ENCODE measurements around the gene TMEM255B. TPM values are rescaled to one million over a fixed set of nuclear protein-coding genes. Genes with fewer than 3 reads are reported as not detected.

TMEM255B gene
- total RNA-seq, 1 experiment from 2014 or later: not detected

DNA sequence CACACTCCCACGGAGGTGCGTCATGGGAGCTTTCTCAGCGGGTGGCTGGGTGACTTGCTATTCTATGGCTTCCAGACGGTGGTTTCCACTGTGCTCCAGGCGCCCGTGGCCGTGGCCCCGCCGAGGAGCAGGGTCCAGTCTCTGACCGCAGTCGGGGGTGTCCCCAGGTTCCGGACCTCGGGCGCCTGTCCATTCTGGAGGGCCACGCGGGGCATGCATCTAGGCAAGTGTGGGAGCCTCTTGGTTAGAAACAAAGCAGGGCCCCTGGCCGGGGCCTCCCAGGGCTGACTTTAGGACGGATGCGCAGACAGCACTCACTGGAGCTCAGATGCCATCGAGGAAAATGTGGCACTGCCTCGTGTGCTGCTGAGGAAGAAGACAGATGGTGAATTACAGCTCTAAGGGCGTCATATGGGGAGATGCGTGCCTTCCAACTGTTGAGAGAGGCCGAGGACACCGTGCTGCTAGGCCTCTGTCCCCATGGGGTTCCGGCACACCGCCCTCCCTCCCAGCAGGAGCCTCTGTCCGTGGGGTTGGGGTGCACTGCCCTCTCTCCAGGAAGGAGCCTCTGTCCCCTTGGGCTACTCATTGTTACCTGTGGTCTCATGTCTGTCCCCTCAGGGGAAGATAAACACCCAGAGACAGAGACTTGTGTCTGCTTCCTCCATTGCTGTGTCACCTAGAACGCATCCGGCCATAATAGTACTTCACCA, 38.1 kb downstream of the TMEM255B start:
- no peak overlapping the region for H3K27ac Mint-ChIP-seq (ENCODE audit: unreplicated experiment)
- BruUV-seq (replicated peaks): no TSS peak
- no peaks in the 10 kb centered on the region for H3K4me1 Mint-ChIP-seq (ENCODE audit: low read depth, unreplicated experiment)
- TF ChIP-seq CTCF (IDR thresholded peaks at IDR 0.05; ENCODE audit: unreplicated experiment): no peak
- DNase-seq: no peak
- H3K36me3 Mint-ChIP-seq (ENCODE audit: insufficient read depth, unreplicated experiment): no peaks in the 10 kb centered on the region
- H3K4me3 Mint-ChIP-seq (ENCODE audit: low read depth, unreplicated experiment): no peak overlapping the region
- intact Hi-C loops (cut with micrococcal nuclease; ENCODE audit: unreplicated experiment): no loop called here
- CTCF ChIA-PET: no interaction called here
- H3K27me3 Mint-ChIP-seq (ENCODE audit: unreplicated experiment): no peaks in the 10 kb centered on the region
- H3K9me3 Mint-ChIP-seq (ENCODE audit: low read depth, unreplicated experiment): no peaks in the 10 kb centered on the region

DNA sequence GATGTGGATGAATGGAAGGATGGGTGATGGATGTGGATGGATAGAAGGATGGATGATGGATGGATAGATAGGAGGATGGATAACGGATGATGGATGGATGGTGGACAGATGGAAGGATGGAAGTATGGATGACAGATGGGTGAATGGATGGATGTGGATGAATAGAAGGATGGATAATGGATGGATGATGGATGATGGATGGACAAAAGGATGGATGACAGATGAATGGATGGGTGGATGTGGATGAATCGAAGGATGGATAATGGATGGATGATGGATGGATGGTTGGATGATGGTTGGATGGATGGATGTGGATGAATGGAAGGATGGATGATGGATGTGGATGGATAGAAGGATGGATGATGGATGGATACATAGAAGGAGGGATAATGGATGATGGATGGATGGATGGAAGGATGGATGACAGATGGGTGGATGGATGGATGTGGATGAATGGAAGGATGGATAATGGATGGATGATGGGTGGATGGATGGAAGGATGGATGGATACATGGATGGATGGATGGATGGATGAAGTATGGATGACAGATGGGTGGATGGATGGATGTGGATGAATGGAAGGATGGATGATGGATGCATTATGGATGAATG, 39.3 kb downstream of the TMEM255B start:
- BruUV-seq (replicated peaks): no TSS peak
- Mint-ChIP-seq H3K27ac (ENCODE audit: unreplicated experiment) (no peak overlapping the region), H3K27me3 (ENCODE audit: unreplicated experiment) (no peaks in the 10 kb centered on the region), H3K4me3 (ENCODE audit: low read depth, unreplicated experiment) (no peak overlapping the region), H3K4me1 (ENCODE audit: low read depth, unreplicated experiment) (no peaks in the 10 kb centered on the region), H3K9me3 (ENCODE audit: low read depth, unreplicated experiment) (no peaks in the 10 kb centered on the region), H3K36me3 (ENCODE audit: insufficient read depth, unreplicated experiment) (no peaks in the 10 kb centered on the region)
- DNase-seq: no peak
- TF ChIP-seq CTCF (IDR thresholded peaks at IDR 0.05; ENCODE audit: unreplicated experiment): no peak
- CTCF ChIA-PET: no interaction called here
- intact Hi-C loops (cut with micrococcal nuclease; ENCODE audit: unreplicated experiment): no loop called here

GRCh38 chr13:113800576-113800926, 41.5 kb downstream of the TMEM255B start:
- no peak overlapping the region for H3K4me3 Mint-ChIP-seq (ENCODE audit: low read depth, unreplicated experiment)
- CTCF ChIA-PET: no interaction called here
- no TSS peak for BruUV-seq (replicated peaks)

DNA sequence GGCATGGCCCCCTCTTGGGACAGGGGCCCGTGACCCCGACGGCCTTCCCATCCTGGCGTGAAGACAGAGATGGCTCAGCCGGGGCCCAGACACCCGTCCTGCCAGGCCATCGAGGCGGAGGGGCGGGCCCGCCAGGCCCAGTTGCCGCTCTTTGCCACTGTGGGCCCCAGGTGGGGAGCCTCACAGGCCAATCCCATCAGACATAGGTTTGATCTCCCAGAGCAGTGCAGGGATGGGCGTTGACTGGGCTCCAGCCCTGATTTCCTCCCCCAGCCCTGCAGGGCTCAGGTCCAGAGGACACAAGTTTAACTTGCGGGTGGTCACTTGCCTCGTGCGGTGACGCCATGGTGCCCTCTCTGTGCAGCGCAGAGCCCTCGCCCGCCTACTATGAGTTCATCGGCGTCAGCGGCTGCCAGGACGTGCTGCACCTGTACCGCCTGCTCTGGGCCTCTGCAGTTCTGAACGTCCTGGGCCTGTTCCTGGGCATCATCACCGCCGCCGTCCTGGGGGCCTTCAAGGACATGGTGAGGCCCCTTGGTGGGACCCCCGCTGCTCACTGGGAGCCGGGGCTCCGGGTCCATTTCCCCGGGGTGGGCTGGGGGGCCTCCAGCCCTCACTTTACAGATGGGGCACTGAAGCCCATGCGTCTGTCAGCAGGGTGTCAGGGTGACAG, 42.4 kb downstream of the TMEM255B start:
- intact Hi-C loops (cut with micrococcal nuclease; ENCODE audit: unreplicated experiment): no loop called here

More at GRCh38 chr13:113800576-113800926, 41.5 kb downstream of the TMEM255B start:
- no peaks in the 10 kb centered on the region for H3K36me3 Mint-ChIP-seq (ENCODE audit: insufficient read depth, unreplicated experiment)
- H3K4me1 Mint-ChIP-seq (ENCODE audit: low read depth, unreplicated experiment): no peaks in the 10 kb centered on the region
- no peak for DNase-seq
- H3K27ac Mint-ChIP-seq (ENCODE audit: unreplicated experiment): no peak overlapping the region
- TF ChIP-seq CTCF (IDR thresholded peaks at IDR 0.05; ENCODE audit: unreplicated experiment): no peak
- H3K27me3 Mint-ChIP-seq (ENCODE audit: unreplicated experiment): no peaks in the 10 kb centered on the region
- H3K9me3 Mint-ChIP-seq (ENCODE audit: low read depth, unreplicated experiment): no peaks in the 10 kb centered on the region
- intact Hi-C loops (cut with micrococcal nuclease; ENCODE audit: unreplicated experiment): no loop called here

More for the DNA sequence above, 42.4 kb downstream of the TMEM255B start:
- CTCF ChIA-PET: no interaction called here
- Mint-ChIP-seq H3K36me3 (ENCODE audit: insufficient read depth, unreplicated experiment) (no peaks in the 10 kb centered on the region), H3K27me3 (ENCODE audit: unreplicated experiment) (no peaks in the 10 kb centered on the region), H3K4me3 (ENCODE audit: low read depth, unreplicated experiment) (no peak overlapping the region), H3K4me1 (ENCODE audit: low read depth, unreplicated experiment) (no peaks in the 10 kb centered on the region), H3K27ac (ENCODE audit: unreplicated experiment) (no peak overlapping the region), H3K9me3 (ENCODE audit: low read depth, unreplicated experiment) (no peaks in the 10 kb centered on the region)
- no peak for DNase-seq
- no peak for TF ChIP-seq CTCF (IDR thresholded peaks at IDR 0.05; ENCODE audit: unreplicated experiment)
- BruUV-seq (replicated peaks): no TSS peak
